ENCODE measurements around the gene ERAP2.

Gene ERAP2

DNA sequence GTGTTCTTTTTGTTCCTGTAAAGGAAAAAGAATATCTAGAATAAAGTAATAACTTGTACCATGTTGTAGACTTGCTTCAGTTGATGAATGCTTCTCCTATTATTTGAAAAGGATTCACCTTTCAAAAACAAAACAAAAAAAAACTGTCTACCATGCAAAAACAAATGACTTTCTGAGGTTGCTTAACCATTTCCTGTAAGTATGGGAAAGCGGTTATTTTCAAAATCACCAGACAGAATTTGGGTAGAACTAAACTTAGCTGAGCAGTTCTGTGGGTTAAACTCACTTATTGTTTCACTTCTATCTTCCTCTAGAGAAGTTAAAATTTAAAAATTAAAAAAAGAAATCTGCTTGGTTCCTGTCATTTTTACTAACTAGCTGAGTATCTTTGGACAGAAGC is 84.8 kb downstream of the ERAP2 start:
- DNase-seq (ENCODE audit: low read depth in 4 of 4, low spot score in 1 of 4): no peak

DNA sequence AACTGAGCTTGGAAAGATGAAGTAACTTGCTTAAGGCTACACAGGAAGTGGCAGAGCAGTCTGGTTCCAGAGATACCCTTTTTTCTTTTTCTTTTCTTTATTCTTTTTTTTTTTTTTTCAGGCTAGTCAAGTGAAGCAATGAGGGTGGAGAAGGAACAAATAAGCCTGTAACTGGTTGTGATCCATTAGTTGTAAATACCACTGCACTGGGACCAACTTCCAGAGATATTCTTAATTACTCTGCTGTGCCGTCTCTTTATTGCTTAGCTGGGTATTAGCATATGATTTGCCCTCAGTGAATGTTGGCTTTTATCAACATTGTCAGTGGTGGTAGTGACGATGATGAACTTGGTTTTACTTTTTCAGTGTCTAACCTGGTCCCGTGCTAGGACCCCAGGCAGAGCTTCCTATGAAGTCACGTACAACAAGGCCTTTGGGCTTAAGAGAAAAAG is 86.3 kb downstream of the ERAP2 start:
- DNase-seq (ENCODE audit: low read depth in 4 of 4, low spot score in 1 of 4): no peak

DNA sequence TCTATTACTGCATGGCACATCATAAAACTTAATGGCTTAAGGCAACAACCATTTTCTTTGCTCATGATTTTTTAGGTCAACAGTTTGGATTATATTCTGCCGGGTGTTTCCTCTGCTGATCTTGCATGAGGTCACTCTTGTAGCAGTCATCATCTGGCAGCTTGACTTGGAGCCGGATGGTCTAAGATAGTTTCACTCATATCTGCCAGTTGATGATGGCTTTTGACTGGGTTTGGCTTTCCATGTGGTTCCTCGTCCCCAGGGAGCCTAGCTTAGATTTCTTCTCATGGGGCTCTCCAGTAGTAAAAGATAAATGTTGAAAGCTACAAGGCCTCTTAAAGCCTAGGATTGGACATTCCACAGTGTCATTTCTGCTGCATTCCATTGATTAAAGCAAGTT is 87.0 kb downstream of the ERAP2 start:
- no peak for DNase-seq (ENCODE audit: low read depth in 4 of 4, low spot score in 1 of 4)

DNA sequence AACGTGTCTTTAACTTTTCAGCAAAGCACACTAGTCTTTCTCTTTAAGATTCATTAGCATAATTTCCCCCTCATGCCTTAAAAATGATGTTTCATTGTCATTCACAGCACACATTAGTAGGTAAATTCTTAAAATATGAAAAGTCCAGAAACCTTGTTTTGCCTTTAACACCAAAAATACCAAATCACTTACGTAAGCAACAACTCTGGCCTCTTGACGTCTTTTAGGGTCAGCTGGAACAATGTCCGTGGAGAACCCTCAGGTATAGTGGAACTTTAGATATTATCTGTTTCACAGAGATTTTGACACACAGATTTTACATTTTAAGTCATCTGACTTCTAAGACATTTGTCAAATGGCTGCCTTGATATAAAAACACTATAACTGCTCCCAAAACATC is 90.5 kb downstream of the ERAP2 start:
- DNase-seq (ENCODE audit: low read depth in 4 of 4, low spot score in 1 of 4): no peak

DNA sequence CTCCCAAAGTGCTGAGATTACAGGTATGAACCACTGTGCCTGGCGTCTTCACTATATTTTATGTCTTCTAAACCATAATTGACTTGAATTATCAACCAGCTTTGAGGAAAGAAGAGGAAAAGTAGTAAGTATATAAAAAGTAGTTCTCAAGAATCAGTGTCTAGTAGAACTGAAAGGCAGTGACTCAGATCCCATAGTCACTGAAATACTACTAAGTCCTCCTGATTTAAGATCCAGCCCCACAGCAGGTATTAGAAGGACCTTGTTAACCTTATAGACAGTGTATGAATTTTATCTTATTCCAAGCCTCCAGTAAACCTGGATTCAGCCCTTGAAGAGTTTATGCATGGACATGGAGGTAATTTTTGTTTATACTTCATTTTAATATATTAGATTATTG is 91.1 kb downstream of the ERAP2 start:
- DNase-seq (ENCODE audit: low read depth in 4 of 4, low spot score in 1 of 4): no peak

DNA sequence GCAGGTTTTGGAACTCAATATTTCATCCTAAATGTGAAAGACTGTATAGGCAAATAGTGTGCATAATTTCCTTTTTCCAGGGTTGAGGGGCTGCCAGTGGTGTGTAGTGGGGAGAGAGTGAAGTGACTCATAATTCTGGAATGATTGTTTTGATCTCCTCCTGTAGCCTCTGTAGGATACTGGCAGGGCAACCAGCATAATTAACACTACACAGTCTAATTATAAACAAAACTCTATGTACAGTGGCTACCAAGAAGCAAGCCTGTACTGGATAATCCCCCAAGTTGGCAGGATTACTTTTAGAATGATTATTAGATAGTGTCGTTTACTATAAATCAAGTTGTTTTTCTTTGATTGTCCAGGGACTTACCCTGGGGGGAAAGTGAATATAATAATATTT is 91.8 kb downstream of the ERAP2 start:
- DNase-seq (ENCODE audit: low read depth in 4 of 4, low spot score in 1 of 4): no peak

DNA sequence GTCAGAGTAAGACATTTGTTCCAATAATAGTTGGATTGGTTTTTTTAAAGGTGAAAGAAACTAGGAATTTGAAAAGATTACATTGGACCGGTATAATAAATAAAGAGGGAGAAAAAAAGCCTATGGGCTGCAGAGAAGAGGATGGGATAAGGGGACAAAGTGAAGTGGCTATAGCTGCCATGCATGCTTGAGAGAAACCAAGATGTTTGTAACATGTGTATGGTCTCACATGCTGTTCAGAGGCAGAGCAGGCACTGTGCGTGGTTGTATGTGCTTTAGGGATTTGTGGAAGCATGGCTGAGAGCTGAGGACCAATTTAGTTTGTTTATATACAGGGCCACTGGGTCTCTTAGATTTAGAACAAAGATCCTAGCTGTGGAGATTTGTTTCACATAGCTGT is 92.3 kb downstream of the ERAP2 start:
- no peak for DNase-seq (ENCODE audit: low read depth in 4 of 4, low spot score in 1 of 4)

Measured in stimulated activated CD4-positive, alpha-beta T cell treated with anti-CD3 and anti-CD28 coated beads, Interleukin-1b, Interleukin-23, amount 100 ng/mL, for 24 hours (primary cell).